Mesenchymal stem cell (in vitro differentiated cells and primary cell): ENCODE results near the gene MSGN1.
"Not testable (repeated sequence)": the region's sequence is repeated elsewhere in the genome, so short reads cannot be mapped to it uniquely, and the experiment has no call there.

Source experiments
- DNase-seq: peaks from one replicate; pipeline ENCODE4 v3.0.0-alpha.2; 2013
- H2AFZ ChIP-seq: one replicate; pipeline ENCODE4 v1.6.1; 2013; ENCODE audit warnings: low read depth, mild to moderate bottlenecking, control low read depth, inconsistent platforms, low read length, moderate library complexity
- H2AK5ac ChIP-seq: 2 replicates; pipeline ENCODE4 v1.6.1; 2013; ENCODE audit warnings: low read length, moderate library complexity, mild to moderate bottlenecking, inconsistent platforms; ENCODE audit not compliant: severe bottlenecking
- H2BK120ac ChIP-seq: one replicate; pipeline ENCODE4 v1.6.1; 2013; ENCODE audit warnings: low read depth, mild to moderate bottlenecking, inconsistent platforms, low read length, moderate library complexity
- H2BK12ac ChIP-seq, 2 experiments: one replicate each; pipeline ENCODE4 v1.6.1; 2013; ENCODE audit warnings: inconsistent platforms in 2 of 2, low read length in 2 of 2, mild to moderate bottlenecking in 2 of 2, moderate library complexity in 2 of 2, control low read depth in 1 of 2
- H2BK15ac ChIP-seq: one replicate; pipeline ENCODE4 v1.6.1; 2013; ENCODE audit warnings: mild to moderate bottlenecking, low read depth, inconsistent platforms; ENCODE audit not compliant: poor library complexity, severe bottlenecking
- H2BK5ac ChIP-seq: 2 replicates; pipeline ENCODE4 v1.6.1; 2013; ENCODE audit warnings: low read depth, mild to moderate bottlenecking, low read length, control low read depth, inconsistent platforms; ENCODE audit not compliant: poor library complexity, severe bottlenecking
- H3K14ac ChIP-seq, 2 experiments: one replicate each; pipeline ENCODE4 v1.6.1; 2013; ENCODE audit warnings: inconsistent platforms in 2 of 2, low read length in 2 of 2, control low read depth in 1 of 2, mild to moderate bottlenecking in 1 of 2, moderate library complexity in 1 of 2
- H3K18ac ChIP-seq, 2 experiments: one replicate each; pipeline ENCODE4 v1.6.1; 2013; ENCODE audit warnings: inconsistent platforms in 2 of 2, low read length in 2 of 2, control low read depth in 1 of 2, low read depth in 1 of 2, mild to moderate bottlenecking in 1 of 2
- H3K23ac ChIP-seq, 2 experiments: one replicate each; pipeline ENCODE4 v1.6.1; 2013; ENCODE audit warnings: inconsistent platforms in 2 of 2, low read length in 2 of 2, mild to moderate bottlenecking in 2 of 2, moderate library complexity in 2 of 2, control low read depth in 1 of 2
- H3K27ac ChIP-seq: 2 replicates; pipeline ENCODE4 v1.5.1; 2013; ENCODE audit warnings: mild to moderate bottlenecking, moderate library complexity, low read length, control low read depth, inconsistent platforms; ENCODE audit not compliant: poor library complexity, severe bottlenecking
- H3K27me3 ChIP-seq, 2 experiments: 2 replicates each; pipeline versions ENCODE4 v1.6.1 to v1.7.0; 2013; ENCODE audit warnings: low read length in 2 of 2, mild to moderate bottlenecking in 2 of 2, moderate library complexity in 2 of 2, control low read depth in 1 of 2, inconsistent platforms in 1 of 2; ENCODE audit not compliant: control insufficient read depth in 1 of 2, insufficient read depth in 1 of 2
- H3K36me3 ChIP-seq, 2 experiments: 2 replicates each; pipeline versions ENCODE4 v1.6.1 to v1.7.0; 2013; ENCODE audit warnings: low read length in 2 of 2, control low read depth in 1 of 2, inconsistent platforms in 1 of 2, low read depth in 1 of 2, mild to moderate bottlenecking in 1 of 2; ENCODE audit not compliant: insufficient read depth in 2 of 2, control insufficient read depth in 1 of 2
- H3K4ac ChIP-seq, 2 experiments: one replicate each; pipeline ENCODE4 v1.6.1; 2013; ENCODE audit warnings: inconsistent platforms in 2 of 2, low read length in 2 of 2, mild to moderate bottlenecking in 2 of 2, moderate library complexity in 2 of 2, control low read depth in 1 of 2, low read depth in 1 of 2
- H3K4me1 ChIP-seq: 2 replicates; pipeline ENCODE4 v1.6.1; 2013; ENCODE audit warnings: low read depth, low read length, control low read depth; ENCODE audit not compliant: control insufficient read depth, insufficient read depth
- H3K4me2 ChIP-seq: 2 replicates; pipeline ENCODE4 v1.6.1; 2013; ENCODE audit warnings: low read length, mild to moderate bottlenecking, inconsistent platforms; ENCODE audit not compliant: poor library complexity, severe bottlenecking
- H3K4me3 ChIP-seq, 2 experiments: 2 replicates each; pipeline versions ENCODE4 v1.5.1 to v1.7.0; 2013; ENCODE audit warnings: low read length in 2 of 2, mild to moderate bottlenecking in 2 of 2, control low read depth in 1 of 2, low read depth in 1 of 2; ENCODE audit not compliant: insufficient read depth in 1 of 2
- H3K79me1 ChIP-seq: replicated peaks from 2 replicates; pipeline ENCODE4 v1.6.1; 2013; ENCODE audit warnings: mild to moderate bottlenecking, control low read depth, low read length, inconsistent platforms; ENCODE audit not compliant: poor library complexity, severe bottlenecking
- H3K9ac ChIP-seq: 2 replicates; pipeline ENCODE4 v1.7.0; 2013; ENCODE audit warnings: mild to moderate bottlenecking, low read length, moderate library complexity
- H3K9me3 ChIP-seq: 2 replicates; pipeline ENCODE4 v1.7.0; 2013; ENCODE audit warnings: mild to moderate bottlenecking, low read length; ENCODE audit not compliant: control insufficient read depth
- H4K8ac ChIP-seq: one replicate; pipeline ENCODE4 v1.6.1; 2013; ENCODE audit warnings: inconsistent platforms, mild to moderate bottlenecking, low read length, moderate library complexity
- H4K91ac ChIP-seq: one replicate; pipeline ENCODE4 v1.6.1; 2013; ENCODE audit warnings: mild to moderate bottlenecking, low read length, inconsistent platforms
- WGBS: methylation state at CpG from one replicate; pipeline ENCODE4 v1.1.7; 2013; ENCODE audit warnings: mixed read lengths; 5-methylcytosine and 5-hydroxymethylcytosine counted together

MSGN1 gene

GRCh38 chr2:17821080-17821479 lies 4.8 kb downstream of the MSGN1 start:
- Histone ChIP-seq H3K36me3 (no peaks in the 10 kb centered on the region), H3K27ac (no peak overlapping the region), H3K27me3 (no peaks in the 10 kb centered on the region), H2BK5ac (no peak overlapping the region), H3K14ac (no peak overlapping the region), H2BK15ac (no peak overlapping the region), H3K18ac (no peak overlapping the region), H4K8ac (no peak overlapping the region), H3K4ac (no peak overlapping the region), H2BK12ac (no peak overlapping the region), H3K4me3 (no peak overlapping the region), H4K91ac (no peak overlapping the region), H2AFZ (no peak overlapping the region), H3K9ac (no peak overlapping the region), H3K23ac (no peak overlapping the region), H3K4me1 (no peaks in the 10 kb centered on the region), H3K9me3 (no peaks in the 10 kb centered on the region), H2BK120ac (no peak overlapping the region), H3K4me2 (no peak overlapping the region), H3K79me1 (no peaks in the 10 kb centered on the region), H2AK5ac (no peak overlapping the region)
- no peak for DNase-seq
- WGBS: 84% methylated on average over 3 of the region's 3 CpGs

- no peak overlapping the region for H2BK12ac ChIP-seq
- no peak overlapping the region for H2AK5ac ChIP-seq
- H2BK15ac ChIP-seq: no peak overlapping the region
Measured at GRCh38 chr2:17821535-17822444, 5.5 kb downstream of the MSGN1 start.

GRCh38 chr2:17822445-17823117 lies 6.3 kb downstream of the MSGN1 start:
- 40% methylated on average over 3 of the region's 4 CpGs for WGBS
- Histone ChIP-seq H3K4ac (no peak overlapping the region), H3K9ac (no peak overlapping the region), H2BK120ac (no peak overlapping the region), H3K23ac (no peak overlapping the region), H2AFZ (no peak overlapping the region), H3K14ac (no peak overlapping the region), H3K79me1 (no peaks in the 10 kb centered on the region), H2BK12ac (no peak overlapping the region), H2BK5ac (no peak overlapping the region), H2AK5ac (no peak overlapping the region), H3K36me3 (no peaks in the 10 kb centered on the region), H4K91ac (no peak overlapping the region), H4K8ac (no peak overlapping the region), H3K9me3 (no peaks in the 10 kb centered on the region), H3K18ac (no peak overlapping the region), H2BK15ac (no peak overlapping the region), H3K4me1 (no peaks in the 10 kb centered on the region), H3K27me3 (no peaks in the 10 kb centered on the region), H3K27ac (no peak overlapping the region), H3K4me3 (no peak overlapping the region), H3K4me2 (no peak overlapping the region)
- peak; percentile 13 for DNase-seq

More at GRCh38 chr2:17821535-17822444, 5.5 kb downstream of the MSGN1 start:
- H3K14ac ChIP-seq: no peak overlapping the region
- no peak overlapping the region for H2BK120ac ChIP-seq
- no peak overlapping the region for H2AFZ ChIP-seq
- no peak overlapping the region for H2BK5ac ChIP-seq
- H3K18ac ChIP-seq: no peak overlapping the region
- no peaks in the 10 kb centered on the region for H3K79me1 ChIP-seq
- H3K4ac ChIP-seq: no peak overlapping the region
- no peak overlapping the region for H3K9ac ChIP-seq
- H3K27me3 ChIP-seq: no peaks in the 10 kb centered on the region
- H3K4me2 ChIP-seq: no peak overlapping the region
- H3K27ac ChIP-seq: no peak overlapping the region
- DNase-seq: peak; percentile 6
- H4K91ac ChIP-seq: no peak overlapping the region
- no peaks in the 10 kb centered on the region for H3K4me1 ChIP-seq
- no peak overlapping the region for H3K4me3 ChIP-seq
- no peak overlapping the region for H4K8ac ChIP-seq
- H3K23ac ChIP-seq: no peak overlapping the region
- no peaks in the 10 kb centered on the region for H3K9me3 ChIP-seq
- no peaks in the 10 kb centered on the region for H3K36me3 ChIP-seq
- 60% methylated on average over 6 of the region's 7 CpGs for WGBS

DNA sequence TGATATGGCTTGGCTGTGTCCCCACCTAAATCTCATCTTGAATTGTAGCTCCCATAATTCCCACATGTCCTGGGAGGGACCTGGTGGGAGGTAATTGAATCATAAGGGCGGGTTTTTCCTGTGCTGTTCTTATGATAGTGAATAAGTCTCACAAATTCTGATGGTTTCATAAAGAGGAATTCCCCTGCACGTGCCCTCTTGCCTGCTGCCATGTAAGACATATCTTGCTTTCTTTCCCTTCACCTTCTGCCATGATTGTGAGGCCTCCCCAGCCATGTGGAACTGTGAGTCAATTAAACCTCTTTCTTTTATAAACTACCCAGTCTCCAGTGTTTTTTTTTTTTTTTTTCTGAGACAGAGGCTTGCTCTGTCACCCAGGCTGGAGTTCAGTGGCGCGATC lies 7.4 kb downstream of the MSGN1 start:
- not testable (repeated sequence) for H3K4me2 ChIP-seq, H3K18ac ChIP-seq, H3K9ac ChIP-seq, H2BK12ac ChIP-seq, H4K8ac ChIP-seq, H3K4me3 ChIP-seq, H2AK5ac ChIP-seq, H2BK5ac ChIP-seq, H3K36me3 ChIP-seq, H2BK120ac ChIP-seq, H3K27me3 ChIP-seq, H3K4ac ChIP-seq, H3K9me3 ChIP-seq, H2AFZ ChIP-seq, H3K23ac ChIP-seq, H4K91ac ChIP-seq, H2BK15ac ChIP-seq, H3K4me1 ChIP-seq, H3K79me1 ChIP-seq, H3K27ac ChIP-seq, H3K14ac ChIP-seq
- peak; percentile 11 for DNase-seq
- 76% methylated on average over 4 of the region's 4 CpGs for WGBS
